Activated CD8-positive, alpha-beta memory T cell treated with anti-CD3 and anti-CD28 coated beads for 4 hours (primary cell): Measurements from ENCODE around the gene SLC7A10.

Experiments used
- DNase-seq, 2 donors: peaks; one replicate each; pipeline ENCODE4 v3.0.0-alpha.2; 2020; ENCODE audit warnings: low read depth in 2 of 2

The SLC7A10 gene

DNA sequence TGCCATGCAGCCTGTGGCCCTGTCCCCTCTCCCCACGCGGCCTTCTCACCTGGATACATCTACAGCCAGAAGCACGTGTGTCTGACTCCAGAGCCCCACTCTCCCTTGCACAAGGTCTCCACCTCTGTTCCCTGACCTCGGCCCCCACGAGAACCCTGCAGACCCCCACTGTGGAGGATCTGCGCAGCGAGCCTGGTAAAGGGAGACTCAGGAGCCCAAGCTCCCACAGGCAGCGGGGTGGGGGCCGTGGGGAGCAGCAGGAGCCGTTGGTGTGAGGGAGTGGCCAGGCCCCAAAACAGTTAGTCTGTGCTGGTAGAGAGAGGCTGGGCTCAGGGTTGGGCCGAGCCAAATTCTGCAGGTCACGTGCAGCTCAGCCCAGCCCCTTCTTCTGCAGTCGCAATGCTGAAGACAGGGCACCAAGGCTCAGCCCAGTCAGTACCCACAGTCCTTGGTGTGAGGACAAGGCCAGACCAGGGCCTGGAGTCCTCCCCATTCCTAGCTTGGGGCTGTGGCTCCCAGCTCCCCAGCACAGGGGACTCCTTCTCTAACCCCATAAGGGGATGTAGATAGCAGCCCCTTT, 28.7 kb upstream of the SLC7A10 start:
- no peak for DNase-seq

DNA sequence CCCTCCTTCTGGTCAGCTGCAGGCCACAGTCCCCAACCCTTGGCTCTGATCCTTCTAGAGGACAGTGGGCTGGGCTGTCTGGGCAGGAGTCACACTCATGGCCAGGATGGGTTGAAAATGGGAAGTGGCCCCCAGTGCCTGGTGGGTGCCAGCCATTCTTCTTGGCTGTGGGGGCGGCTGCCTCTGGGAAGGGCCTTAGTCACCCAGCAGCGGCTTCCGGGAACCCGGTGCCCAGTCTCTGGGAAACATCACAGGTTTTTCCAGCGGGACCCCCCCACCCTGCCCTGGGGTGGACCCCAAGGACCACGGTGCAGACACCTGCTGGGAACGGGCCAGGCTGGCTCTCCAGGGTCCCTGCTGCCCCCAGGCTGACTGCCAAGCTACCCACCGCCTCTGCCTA, 27.3 kb upstream of the SLC7A10 start:
- DNase-seq: no peak

DNA sequence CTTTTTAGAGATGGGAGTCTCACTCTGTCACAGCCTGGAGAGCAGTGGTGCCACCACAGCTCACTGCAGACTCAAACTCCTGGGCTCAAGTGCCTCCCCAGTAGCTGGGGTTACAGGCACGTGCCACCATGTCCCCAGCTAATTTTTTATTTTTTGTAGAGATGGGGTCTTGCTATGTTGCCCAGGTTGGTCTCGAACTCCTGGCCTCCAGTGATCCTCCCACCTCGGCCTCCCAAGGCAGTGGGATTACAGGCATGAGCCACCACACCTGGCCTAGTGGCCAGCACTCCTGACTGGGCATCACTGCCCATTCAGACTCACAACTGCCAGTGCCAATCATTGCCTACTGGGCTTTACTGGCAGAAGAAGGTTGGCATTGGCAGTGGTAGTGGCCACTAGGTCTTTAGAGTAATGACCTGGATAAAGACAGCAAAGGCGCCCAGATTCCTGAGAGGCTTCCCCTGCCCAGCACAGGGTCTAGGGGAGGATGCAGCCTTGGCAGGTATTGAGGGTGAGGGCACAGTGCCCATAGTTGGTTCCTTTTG, 26.8 kb upstream of the SLC7A10 start:
- DNase-seq: no peak

DNA sequence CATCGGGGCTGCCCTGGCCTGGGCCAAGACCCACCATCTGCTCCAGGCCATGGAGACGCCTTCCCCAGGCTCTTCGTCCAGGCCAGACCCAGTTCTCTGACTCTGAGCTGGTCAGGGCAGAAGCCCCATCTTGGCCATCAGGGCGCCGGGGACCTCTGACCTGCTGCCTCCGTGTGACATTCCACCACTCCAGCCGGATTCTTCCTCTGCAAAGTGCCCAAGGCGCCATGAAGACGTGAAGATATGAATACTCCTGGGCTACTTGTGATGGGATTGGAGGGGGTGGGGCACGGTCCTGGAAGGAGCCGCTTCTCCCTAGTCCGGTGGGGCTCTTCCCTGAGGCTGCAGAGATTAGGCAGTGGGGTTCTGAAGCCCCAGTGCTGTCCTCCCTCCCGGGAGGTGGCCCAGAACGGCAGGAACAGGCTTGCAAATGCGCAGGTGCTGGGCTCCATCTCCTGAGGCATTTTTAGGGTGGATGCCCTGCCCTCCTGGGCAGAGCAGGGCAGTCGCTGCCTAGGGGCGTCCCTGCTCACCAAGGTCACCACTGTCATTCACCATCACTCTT, 26.0 kb upstream of the SLC7A10 start:
- DNase-seq: no peak

DNA sequence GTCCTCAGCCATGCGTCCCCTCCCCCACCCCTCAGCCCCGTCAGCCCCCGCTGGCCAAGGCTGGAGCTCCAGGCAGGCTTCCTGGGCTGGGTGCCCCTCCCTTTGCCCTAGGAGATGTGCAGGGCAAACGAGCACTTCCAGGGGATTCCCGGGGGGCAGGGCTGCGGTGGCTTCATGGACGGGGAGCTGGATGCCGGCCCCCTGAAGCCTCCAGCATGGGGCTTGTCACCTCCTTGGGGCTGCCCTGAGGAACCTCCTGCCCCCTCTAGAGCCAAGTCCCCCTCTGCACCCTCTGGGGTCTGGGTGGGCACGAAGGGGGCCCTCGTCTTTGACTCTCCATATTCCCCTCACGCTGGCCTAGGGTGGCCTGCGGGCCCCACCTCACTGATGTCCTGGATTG, 25.4 kb upstream of the SLC7A10 start:
- no peak for DNase-seq

DNA sequence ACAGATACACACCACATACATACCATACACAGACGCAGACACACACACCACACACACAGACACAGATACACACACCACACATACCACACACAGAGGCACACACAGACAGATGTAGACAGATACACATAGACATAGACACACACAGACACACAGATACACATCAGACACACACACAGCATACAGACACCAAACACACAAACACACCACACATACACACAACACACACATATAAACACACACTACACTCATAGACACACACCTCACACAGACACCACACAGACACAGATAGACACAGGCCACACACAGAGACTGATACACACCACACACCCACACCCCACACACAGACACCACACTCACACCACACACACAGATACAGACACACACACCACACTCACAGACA, 24.9 kb upstream of the SLC7A10 start:
- DNase-seq: no peak

DNA sequence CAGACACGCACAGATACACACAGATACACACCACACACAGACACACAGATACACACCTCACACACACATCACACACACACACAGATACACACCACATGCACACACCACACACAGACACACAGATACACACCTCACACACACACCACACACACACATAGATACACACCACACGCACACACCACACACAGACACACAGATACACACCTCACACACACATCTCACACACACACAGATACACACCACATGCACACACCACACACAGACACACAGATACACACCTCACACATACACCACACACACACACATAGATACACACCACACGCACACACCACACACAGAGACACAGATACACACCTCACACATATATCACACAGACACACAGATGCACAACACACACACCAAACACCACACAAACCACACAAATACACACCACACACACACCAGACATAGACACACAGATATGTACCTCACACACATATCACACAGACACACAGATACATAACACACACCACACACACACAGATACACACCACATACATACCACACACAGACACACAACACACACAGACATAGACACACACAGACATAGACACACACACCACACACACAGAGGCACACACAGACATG, 24.2 kb upstream of the SLC7A10 start:
- DNase-seq: no peak

DNA sequence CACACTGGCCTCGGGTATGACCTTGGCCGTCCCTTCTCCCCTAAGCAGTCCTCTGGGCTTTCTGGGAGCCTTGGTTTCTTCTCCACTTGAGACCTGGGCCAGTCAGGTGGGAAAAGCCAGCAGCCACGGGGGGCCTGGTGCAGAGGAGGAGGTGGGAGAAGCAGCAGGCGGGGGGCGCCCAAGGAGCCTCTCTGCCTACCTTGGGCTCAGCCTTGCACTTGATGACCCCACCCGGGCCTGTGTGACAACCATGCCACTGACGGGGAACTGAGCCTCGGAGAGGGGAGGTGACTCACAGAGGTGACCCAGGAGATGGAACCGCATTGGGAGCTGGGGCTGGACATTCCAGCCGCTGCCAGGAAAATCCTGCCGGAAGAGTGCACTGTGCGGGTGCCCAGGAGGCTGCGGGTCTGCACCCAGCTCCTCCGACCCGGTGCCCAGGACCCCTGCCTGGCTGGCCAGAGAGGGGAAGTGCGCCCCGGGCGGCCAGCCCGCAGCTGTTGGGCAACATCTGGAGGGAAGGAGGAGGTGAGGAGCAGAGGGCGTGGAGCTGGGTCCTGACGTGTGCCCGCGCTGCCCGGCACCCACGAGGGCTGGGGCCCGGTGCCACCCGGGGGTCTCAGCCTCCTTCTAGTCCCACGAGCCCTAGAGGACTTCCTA, 23.4 kb upstream of the SLC7A10 start:
- DNase-seq: no peak

DNA sequence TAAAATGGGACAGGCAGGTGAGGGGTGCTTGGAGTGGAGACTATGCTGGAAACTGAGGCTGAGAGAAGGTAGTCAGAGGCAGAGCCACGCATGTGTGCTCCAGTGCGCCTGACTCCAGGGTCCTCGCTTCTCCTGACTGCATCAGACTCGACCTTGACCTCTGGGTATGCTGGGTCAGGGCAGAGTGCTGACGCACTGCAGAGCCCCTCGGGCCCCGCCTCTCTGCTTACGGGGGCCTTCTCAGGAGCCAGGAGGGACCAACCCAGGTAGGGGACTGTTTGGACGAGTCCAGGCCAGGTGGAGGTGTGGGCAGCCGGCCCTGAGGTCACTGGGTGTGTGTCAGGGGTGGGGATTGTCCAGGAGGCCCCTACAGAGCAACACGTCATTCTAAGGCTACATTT, 22.9 kb upstream of the SLC7A10 start:
- no peak for DNase-seq

DNA sequence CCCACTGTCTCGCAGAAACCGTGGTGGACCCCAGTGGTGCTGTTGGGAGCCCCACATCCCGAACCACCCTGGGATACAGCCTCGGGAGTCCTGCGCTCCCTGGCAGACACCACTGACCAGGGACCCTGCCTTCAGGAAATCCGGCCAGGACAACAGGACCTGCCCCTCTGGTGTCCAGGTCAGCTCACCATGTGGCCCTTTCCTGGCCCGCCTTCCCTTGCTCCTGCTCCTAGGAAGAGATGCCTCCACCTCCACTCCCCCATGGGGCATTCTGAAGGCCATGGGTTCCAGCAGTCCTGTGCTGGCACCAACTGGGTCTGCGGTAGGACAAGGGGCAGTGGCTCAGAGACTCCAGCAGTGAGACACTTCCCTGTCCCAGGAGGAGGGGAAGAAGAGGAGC, 22.5 kb upstream of the SLC7A10 start:
- DNase-seq: no peak

DNA sequence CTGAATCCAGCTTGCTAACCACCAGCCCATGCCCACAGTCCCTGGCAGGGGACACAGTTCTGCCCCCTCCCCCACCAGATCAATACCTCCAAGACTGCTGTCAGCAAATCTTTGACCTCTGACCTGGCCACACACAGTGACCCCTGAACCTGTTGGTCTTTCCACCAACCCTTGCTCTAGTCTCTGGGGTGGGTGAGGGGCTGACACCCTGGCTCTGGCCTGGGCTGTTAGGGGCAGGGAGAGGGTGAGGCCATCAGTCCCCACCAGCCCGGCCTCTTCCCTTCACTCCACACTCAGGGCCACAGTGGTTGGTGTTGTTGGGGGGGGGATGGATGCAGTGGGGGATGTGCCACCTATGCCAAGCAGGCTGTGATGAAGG, 21.8 kb upstream of the SLC7A10 start:
- no peak for DNase-seq

DNA sequence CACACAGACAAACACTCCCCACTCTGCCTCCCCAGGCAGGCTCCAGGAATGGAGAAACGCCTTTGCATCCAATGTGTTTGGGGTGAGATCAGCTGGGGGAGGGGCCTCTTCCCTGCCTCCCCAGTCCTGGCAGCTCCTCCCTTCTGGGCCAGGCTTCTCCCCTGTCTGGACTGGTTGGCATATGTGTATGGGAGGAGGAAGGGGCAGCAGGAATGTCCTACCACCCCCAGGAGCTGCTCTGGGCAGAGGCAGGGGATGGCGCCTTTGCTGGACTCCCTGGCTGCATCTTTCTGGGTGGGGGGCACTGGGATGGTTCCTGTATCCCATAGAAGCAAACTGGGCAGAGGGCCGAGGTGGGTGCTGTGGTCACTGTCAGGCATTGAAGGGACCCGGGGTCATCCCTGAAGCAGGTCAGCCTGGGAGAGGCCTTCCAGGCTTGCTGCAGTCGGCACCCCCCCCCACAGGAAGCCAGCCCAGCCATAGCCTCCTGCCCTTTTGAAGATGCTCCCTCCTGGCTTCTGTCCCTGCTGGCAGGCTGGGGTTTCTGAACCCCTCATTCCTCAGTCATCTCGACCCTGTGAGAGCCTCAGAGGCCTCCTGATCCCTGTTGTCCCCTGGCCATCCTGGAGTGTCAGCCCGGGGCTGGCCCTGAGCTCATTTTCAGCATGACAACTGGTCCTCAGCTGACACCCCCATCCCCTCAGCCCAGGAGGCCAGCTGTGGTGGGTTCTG, 21.2 kb upstream of the SLC7A10 start:
- DNase-seq: no peak

DNA sequence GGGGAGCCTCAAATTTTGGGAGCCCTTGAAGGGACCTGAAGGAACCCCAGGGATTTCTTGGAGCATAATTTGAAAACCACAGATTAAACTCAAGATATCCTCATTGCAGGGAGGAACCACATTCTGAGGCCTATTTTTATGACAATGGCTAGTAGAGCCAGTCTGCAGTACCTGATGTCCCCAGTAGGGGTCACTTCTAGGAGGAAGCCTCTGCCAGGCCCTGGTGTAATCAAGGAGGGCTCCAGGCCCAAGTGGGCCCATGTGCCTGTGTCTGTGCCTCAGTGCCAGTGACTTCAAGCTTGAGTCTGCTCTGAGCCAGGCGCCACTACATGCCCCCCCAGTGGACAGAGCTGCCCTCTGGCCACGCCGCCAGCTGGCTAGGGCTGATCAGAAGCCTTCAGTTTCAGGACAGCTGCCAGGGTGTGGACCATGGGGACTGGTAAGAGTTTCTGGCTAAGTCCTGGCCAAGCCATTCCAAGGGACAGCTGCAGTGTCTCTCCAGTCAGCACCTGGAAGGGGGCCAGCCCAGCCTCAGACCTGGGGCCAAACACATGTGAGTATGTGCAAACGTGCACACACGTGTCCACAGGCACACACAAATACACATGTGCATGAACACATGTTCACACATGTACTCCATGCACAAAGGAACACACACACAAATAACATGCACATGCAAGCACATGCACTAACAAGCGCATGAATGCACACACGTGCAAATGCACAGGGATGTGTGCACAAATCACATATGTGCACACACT, 20.5 kb upstream of the SLC7A10 start:
- DNase-seq: no peak

DNA sequence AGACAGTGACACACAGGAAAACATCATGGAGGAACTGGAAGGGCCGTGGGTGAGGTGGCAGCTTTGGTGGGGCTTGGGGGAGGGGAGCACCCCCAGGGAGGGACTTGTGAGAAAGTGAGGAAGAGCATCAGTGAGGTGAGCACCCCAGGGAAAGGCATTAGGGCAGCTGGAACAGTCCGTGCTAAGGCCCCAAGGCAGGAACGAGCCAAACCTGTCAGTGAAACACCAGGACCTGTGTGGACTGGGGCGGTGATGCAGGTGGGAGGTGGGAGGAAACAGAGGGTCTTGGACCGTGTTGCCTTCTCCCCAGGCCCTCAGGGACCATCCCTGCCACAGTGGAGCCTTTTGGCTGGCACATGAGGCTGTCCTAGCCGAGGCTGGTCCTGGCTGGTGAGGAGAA, 17.3 kb upstream of the SLC7A10 start:
- DNase-seq: no peak

DNA sequence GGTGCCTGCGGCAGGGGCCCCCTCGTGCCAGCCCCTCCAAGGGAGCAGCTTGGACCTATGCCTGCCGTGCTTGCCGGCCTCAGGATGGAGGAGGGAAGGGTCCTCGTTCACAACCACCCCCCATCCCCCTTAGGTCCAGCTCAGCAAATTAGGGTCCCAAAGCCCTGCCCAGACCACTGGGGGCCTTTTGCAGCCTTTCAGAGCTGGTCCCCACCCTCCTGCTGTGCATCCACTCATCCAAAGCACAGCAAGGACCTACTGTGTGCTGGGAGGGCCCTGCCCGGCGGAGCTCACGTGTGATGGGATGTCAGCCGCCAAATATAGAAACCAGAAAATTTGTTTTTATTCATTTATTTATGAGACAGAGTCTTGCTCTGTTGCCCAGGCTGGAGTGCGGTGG, 16.5 kb upstream of the SLC7A10 start:
- no peak for DNase-seq

DNA sequence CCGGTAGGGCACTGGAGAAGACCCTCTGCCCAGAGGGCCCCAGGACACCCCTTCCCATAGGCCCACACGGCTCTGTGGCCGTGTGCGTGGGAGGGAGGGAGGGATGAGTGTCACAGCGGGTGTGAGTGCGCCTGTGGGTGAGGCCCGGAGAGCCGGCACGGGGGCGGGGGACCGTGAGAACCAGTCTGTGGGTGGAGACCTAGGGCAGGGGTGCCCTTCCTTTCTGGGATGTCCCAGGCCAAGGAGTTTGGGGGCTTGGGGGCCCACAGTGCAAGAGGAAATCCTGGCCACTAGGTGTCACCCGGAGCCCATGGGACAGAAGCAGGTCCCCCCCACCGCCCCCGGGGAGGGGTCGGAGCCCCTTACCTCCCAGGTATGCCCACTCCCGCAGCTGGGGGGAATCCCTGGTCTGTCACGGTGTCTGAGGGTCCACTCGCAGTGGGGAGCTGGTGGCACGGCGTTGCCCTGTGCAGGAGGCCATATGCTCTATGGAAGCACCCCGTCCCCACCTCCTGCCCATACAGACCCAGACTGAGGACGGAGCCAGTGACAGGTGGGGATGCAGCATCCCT, 16.0 kb upstream of the SLC7A10 start:
- peak in 1 of 2 donors; percentile 26 for DNase-seq

DNA sequence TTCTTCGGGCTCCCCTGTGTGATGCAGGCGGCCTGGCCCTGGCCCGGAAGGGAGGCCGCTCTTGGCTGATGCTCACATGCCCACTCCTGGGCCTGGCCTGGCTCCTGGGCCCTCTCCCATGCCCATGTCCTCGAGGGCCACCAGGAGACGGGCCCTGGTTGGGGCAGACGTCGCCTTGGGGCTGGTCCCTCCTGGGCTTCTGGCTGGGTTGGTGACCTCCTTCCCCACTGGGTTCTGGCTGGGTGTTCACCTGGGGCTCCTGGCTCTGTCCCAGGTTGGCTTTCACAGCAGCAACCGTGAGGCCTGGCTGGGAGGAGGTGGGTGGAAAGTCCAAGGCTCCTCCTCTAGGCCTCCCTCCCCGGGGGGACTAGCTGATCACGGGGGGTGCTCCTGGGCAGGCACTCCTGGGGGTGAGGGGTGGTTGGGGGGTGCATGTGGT, 15.5 kb upstream of the SLC7A10 start:
- DNase-seq: no peak

DNA sequence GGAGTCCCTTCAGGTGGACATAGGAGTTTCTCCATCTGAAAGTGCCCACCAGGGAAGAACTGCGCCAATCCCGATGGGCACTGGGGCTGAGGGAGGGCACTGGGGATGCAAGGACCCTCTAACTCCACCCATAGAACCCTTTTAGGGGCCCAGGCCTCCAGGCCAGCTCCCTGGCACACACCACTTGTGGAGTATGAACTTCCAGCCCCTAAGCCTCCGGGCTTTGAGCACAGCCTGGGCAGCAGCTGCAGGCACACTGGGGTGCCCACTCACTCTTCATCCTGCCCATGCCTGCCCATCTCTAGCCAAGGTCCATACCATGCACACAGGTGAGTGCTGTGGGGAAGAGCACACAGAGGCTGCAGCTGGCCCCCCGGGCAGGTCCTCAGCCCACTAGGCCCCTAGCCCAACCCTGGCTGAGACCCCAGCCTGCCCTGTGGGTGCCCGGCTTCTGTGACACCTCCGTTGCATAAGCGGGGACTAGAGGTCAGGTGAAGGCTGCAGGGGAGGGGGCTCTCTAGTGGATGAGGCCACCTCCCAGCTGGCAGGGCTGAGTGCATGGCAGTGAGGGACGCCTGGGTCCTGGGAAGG, 14.6 kb upstream of the SLC7A10 start:
- no peak for DNase-seq

DNA sequence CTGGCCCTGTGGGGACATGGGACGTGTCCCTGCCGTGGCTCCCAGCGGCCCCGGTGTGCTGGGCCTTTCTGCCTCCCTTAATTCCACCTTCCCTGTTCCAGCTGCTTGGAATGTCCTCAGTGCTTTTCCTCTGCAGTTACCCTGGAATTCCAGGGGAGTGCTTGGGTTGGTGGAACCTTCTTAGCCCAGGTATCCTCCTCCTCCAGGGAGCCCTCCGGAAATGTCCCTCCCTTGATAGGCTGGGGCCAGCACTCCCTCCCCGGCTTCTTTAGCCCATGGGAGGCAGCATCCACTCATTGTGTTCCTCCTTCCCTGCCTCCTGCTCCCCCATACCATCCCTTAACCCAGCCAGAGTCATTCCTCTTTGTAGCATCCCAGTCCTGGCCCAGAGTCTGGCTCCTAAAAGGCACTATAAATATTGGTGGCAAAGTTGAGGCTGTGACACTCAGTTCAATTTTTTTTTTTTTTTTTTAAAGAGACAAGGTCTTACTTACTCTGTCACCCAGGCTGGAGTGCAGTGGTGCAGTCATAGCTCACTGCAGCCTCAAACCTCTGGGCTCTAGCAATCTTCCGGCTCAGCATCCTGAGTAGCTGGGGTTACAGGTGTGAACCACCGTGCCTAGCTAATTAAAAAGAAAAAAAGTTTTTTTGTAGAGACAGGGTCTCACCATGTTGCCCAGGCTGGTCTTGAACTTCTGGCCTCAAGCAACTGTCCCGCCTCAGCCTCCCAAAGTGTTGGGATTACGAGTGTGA, 13.7 kb upstream of the SLC7A10 start:
- DNase-seq: no peak
